Globus pallidus (tissue), 1 donor: ENCODE data around the gene OGDHL.
"Not testable (repeated sequence)": the region's sequence is repeated elsewhere in the genome, so short reads cannot be mapped to it uniquely, and the experiment has no call there.

Experiments
- DNase-seq: peaks from one replicate; pipeline ENCODE4 v3.0.0-alpha.2; 2015; ENCODE audit warnings: low spot score

The OGDHL gene

GRCh38 chr10:49761789-49762565, at the start of gene OGDHL:
OGDHL (minus strand) TSS chr10:49762323; CDS start chr10:49758592, 3,731 bp downstream.
- peak; percentile 35 for DNase-seq

- no peak for DNase-seq
Measured at GRCh38 chr10:49803988-49804387, 41.9 kb upstream of the OGDHL start.

- no peak for DNase-seq
Measured at GRCh38 chr10:49798275-49798674, 36.2 kb upstream of the OGDHL start.

GRCh38 chr10:49791100-49791499, 29.0 kb upstream of the OGDHL start:
- DNase-seq, result no peak

- no peak for DNase-seq
Measured at GRCh38 chr10:49784681-49785080, 22.6 kb upstream of the OGDHL start.

- no peak for DNase-seq
Measured at GRCh38 chr10:49783645-49784044, 21.5 kb upstream of the OGDHL start.

- DNase-seq, result no peak
Measured at GRCh38 chr10:49781247-49781646, 19.1 kb upstream of the OGDHL start.

- DNase-seq, result no peak
Measured at GRCh38 chr10:49778197-49778596, 16.1 kb upstream of the OGDHL start.

- DNase-seq, result no peak
Measured at GRCh38 chr10:49776851-49777250, 14.7 kb upstream of the OGDHL start.

GRCh38 chr10:49775014-49775413, 12.9 kb upstream of the OGDHL start:
- DNase-seq, result no peak

GRCh38 chr10:49772944-49773343, 10.8 kb upstream of the OGDHL start:
- not testable (repeated sequence) for DNase-seq

GRCh38 chr10:49771046-49771445, 8.9 kb upstream of the OGDHL start:
- not testable (repeated sequence) for DNase-seq

GRCh38 chr10:49769692-49770091, 7.6 kb upstream of the OGDHL start:
- DNase-seq, result no peak

- no peak for DNase-seq
Measured at GRCh38 chr10:49768731-49769130, 6.6 kb upstream of the OGDHL start.

- no peak for DNase-seq
Measured at GRCh38 chr10:49768329-49768728, 6.2 kb upstream of the OGDHL start.

- DNase-seq, result no peak
Measured at GRCh38 chr10:49767752-49768151, 5.6 kb upstream of the OGDHL start.

- no peak for DNase-seq
Measured at GRCh38 chr10:49766484-49766883, 4.4 kb upstream of the OGDHL start.

- no peak for DNase-seq
Measured at GRCh38 chr10:49762566-49762877, 399 bp upstream of the OGDHL start.

- no peak for DNase-seq
Measured at GRCh38 chr10:49761201-49761788, 828 bp downstream of the OGDHL start.

GRCh38 chr10:49760789-49761188, 1.3 kb downstream of the OGDHL start:
- DNase-seq, result no peak

- DNase-seq, result no peak
Measured at GRCh38 chr10:49759787-49760551, 2.2 kb downstream of the OGDHL start.

- no peak for DNase-seq
Measured at GRCh38 chr10:49758249-49758930, 3.7 kb downstream of the OGDHL start.

GRCh38 chr10:49756641-49757040, 5.5 kb downstream of the OGDHL start:
- no peak for DNase-seq
